ENCODE results near the gene KNTC1.

DNA sequence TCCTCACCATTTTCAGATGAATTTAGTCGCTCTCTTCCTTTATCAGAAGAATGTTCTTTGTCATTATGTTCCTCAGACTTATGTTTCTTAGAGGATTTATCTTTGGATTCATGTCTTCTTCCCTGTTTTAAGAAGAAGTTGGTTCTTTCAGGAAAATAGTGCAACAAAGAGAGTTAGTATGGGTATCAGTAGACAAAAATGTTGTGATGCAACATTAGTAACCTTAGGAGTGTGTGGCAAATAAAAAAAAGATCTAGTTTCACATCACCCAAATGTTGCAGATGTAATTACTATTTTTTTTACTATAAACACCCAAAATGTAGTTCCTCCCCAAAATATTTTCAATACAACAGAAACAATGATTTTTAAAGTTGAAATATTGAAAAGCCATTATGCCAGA is 8.1 kb upstream of the KNTC1 start:
- TF ChIP-seq POLR2A (IDR thresholded peaks at IDR 0.05): no peak
- TF ChIP-seq, protein P1, sequence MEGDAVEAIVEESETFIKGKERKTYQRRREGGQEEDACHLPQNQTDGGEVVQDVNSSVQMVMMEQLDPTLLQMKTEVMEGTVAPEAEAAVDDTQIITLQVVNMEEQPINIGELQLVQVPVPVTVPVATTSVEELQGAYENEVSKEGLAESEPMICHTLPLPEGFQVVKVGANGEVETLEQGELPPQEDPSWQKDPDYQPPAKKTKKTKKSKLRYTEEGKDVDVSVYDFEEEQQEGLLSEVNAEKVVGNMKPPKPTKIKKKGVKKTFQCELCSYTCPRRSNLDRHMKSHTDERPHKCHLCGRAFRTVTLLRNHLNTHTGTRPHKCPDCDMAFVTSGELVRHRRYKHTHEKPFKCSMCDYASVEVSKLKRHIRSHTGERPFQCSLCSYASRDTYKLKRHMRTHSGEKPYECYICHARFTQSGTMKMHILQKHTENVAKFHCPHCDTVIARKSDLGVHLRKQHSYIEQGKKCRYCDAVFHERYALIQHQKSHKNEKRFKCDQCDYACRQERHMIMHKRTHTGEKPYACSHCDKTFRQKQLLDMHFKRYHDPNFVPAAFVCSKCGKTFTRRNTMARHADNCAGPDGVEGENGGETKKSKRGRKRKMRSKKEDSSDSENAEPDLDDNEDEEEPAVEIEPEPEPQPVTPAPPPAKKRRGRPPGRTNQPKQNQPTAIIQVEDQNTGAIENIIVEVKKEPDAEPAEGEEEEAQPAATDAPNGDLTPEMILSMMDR (IDR thresholded peaks at IDR 0.05): no peak
